PC-3 (cell line): ENCODE results near the gene UBE3D. TPM values are rescaled to one million over a fixed set of nuclear protein-coding genes. Genes with fewer than 3 reads are reported as not detected.

ENCODE experiments used
- ATAC-seq: fragments of 200-7000 bp; cut with Tn5 transposase; 2 replicates; pipeline ENCODE4 v1.9.1; 2020; ENCODE audit warnings: mild to moderate bottlenecking, moderate library complexity
- BruUV-seq: library from RNA; stranded (reverse); fragments of 400-500 nt; replicated peaks from 2 replicates; lab custom pipeline; 2021; lab: Mats Ljungman, UMichigan
- CTCF ChIA-PET: fragments of 300-600 bp; sonication (Branson Sonifier 250); formaldehyde crosslinking; loops from one replicate; lab custom pipeline; 2022; ENCODE audit warnings: antibody characterized with exemption; lab: Charles Lee
- POLR2A ChIA-PET: fragments of 300-600 bp; sonication (Branson Sonifier 250); formaldehyde crosslinking; loops from one replicate; lab custom pipeline; 2022; ENCODE audit warnings: antibody characterized with exemption; ENCODE audit not compliant: unreplicated experiment; lab: Charles Lee
- DNase-seq: peaks from one replicate; pipeline ENCODE4 v3.0.0-alpha.2; 2015
- H2AFZ ChIP-seq: fragments of 300-600 bp; sonication (generic); 2 replicates; pipeline ENCODE4 v1.6.0; 2016; ENCODE audit warnings: antibody characterized with exemption, low read length
- H3F3A ChIP-seq: fragments of 300-600 bp; sonication (generic); one replicate; pipeline ENCODE4 v1.6.0; 2017; ENCODE audit warnings: antibody characterized with exemption, low read length, control low read depth, mild to moderate bottlenecking; ENCODE audit not compliant: unreplicated experiment
- H3K27ac ChIP-seq: fragments of 300-600 bp; sonication (generic); 2 replicates; pipeline ENCODE4 v1.5.1; 2016; ENCODE audit warnings: mild to moderate bottlenecking, low read length
- H3K27me3 ChIP-seq: fragments of 300-600 bp; sonication (generic); 2 replicates; pipeline ENCODE4 v1.6.1; 2016; ENCODE audit warnings: low read length, mixed read lengths
- H3K36me3 ChIP-seq: fragments of 300-600 bp; sonication (generic); 2 replicates; pipeline ENCODE4 v1.6.1; 2016; ENCODE audit warnings: low read depth, mixed run types, low read length, mixed read lengths
- H3K4me1 ChIP-seq: fragments of 300-600 bp; sonication (generic); 2 replicates; pipeline ENCODE4 v1.5.1; 2016; ENCODE audit warnings: low read length; ENCODE audit not compliant: insufficient read depth
- H3K4me2 ChIP-seq: fragments of 300-600 bp; sonication (generic); 2 replicates; pipeline ENCODE4 v1.6.0; 2016; ENCODE audit warnings: low read length
- H3K4me3 ChIP-seq: fragments of 300-600 bp; sonication (generic); 2 replicates; pipeline ENCODE4 v1.5.1; 2016; ENCODE audit warnings: mild to moderate bottlenecking, low read length, mixed read lengths
- H3K79me2 ChIP-seq: fragments of 300-600 bp; sonication (generic); 2 replicates; pipeline ENCODE4 v1.6.1; 2017; ENCODE audit warnings: low read length, mixed read lengths
- H3K9ac ChIP-seq: fragments of 300-600 bp; sonication (generic); 2 replicates; pipeline ENCODE4 v1.6.0; 2016; ENCODE audit warnings: mild to moderate bottlenecking, low read length
- H3K9me2 ChIP-seq: fragments of 300-600 bp; sonication (generic); replicated peaks from 2 replicates; pipeline ENCODE4 v1.6.1; 2016; ENCODE audit warnings: mixed run types, low read length, mixed read lengths
- H3K9me3 ChIP-seq: fragments of 300-600 bp; sonication (generic); 2 replicates; pipeline ENCODE4 v1.6.1; 2016; ENCODE audit warnings: low read length, mixed read lengths
- H4K20me1 ChIP-seq: fragments of 300-600 bp; sonication (generic); 2 replicates; pipeline ENCODE4 v1.6.1; 2016; ENCODE audit warnings: low read length, mixed read lengths
- CTCF ChIP-seq: fragments of 300-600 bp; sonication (generic); conservative IDR thresholded peaks from 2 replicates; pipeline ENCODE4 v1.5.1; 2017; ENCODE audit warnings: antibody characterized with exemption, low read depth, mild to moderate bottlenecking, low read length
- EZH2 ChIP-seq: fragments of 300-600 bp; sonication (generic); IDR thresholded peaks from one replicate; pipeline ENCODE4 v1.6.1; 2017; ENCODE audit warnings: antibody characterized with exemption, mild to moderate bottlenecking, low read length; ENCODE audit not compliant: unreplicated experiment
- EZH2phosphoT487 ChIP-seq: fragments of 300-600 bp; sonication (generic); IDR thresholded peaks from 2 replicates; pipeline ENCODE4 v1.6.1; 2018; ENCODE audit warnings: mild to moderate bottlenecking, antibody characterized with exemption, low read length, borderline replicate concordance
- intact Hi-C: fragments of 100-400 bp; cut with micrococcal nuclease; formaldehyde crosslinking; loops from 2 replicates; pipeline ENCODE4 v1.9.0; 2023
- total RNA-seq: library from RNA; depleted of rRNA; stranded (reverse); fragments of >200 nt; gene quantifications from 2 replicates; pipeline ENCODE4 v1.2.3, GENCODE V29; 2014

Gene UBE3D
- total RNA-seq, 1 experiment from 2014 or later = 5.0 TPM

- Histone ChIP-seq H3K4me1 (peaks cover 34% of the 10 kb centered on the region), H3K4me3 (no peak overlapping the region), H3K9ac (no peak overlapping the region), H4K20me1 (no peaks in the 10 kb centered on the region), H3K9me2 (no peaks in the 10 kb centered on the region), H2AFZ (no peak overlapping the region), H3K36me3 (no peaks in the 10 kb centered on the region), H3K27ac (no peak overlapping the region), H3K79me2 (no peaks in the 10 kb centered on the region), H3F3A (no peaks in the 10 kb centered on the region), H3K4me2 (no peak overlapping the region), H3K27me3 (no peaks in the 10 kb centered on the region), H3K9me3 (no peaks in the 10 kb centered on the region)
- ATAC-seq (no peak), DNase-seq (no peak)
- BruUV-seq = no TSS peak
- ChIA-PET CTCF (no interaction called here), POLR2A (interaction anchor here (0.5 kb wide), 1 partner anchor 507 kb away, joined by 4 read pairs; no protein-coding TSS in a partner anchor)
- intact Hi-C loops = no loop called here
- TF ChIP-seq CTCF (no peak), EZH2phosphoT487 (no peak), EZH2 (no peak)
Measured at GRCh38 chr6:82904860-82905259, 160.8 kb downstream of the UBE3D start.

GRCh38 chr6:82904257-82904656 is 161.4 kb downstream of the UBE3D start:
- no peak overlapping the region for H3K27ac ChIP-seq
- TF ChIP-seq EZH2phosphoT487 (no peak), CTCF (no peak), EZH2 (no peak)
- CTCF ChIA-PET = no interaction called here

GRCh38 chr6:82902290-82902689 is 163.4 kb downstream of the UBE3D start:
- BruUV-seq = no TSS peak
- H3K4me3 ChIP-seq = no peak overlapping the region
- no peaks in the 10 kb centered on the region for H3K79me2 ChIP-seq
- no peak overlapping the region for H3K9ac ChIP-seq
- no peaks in the 10 kb centered on the region for H3F3A ChIP-seq
- DNase-seq (no peak), ATAC-seq (no peak)
- H3K9me2 ChIP-seq = no peaks in the 10 kb centered on the region
- CTCF ChIA-PET = no interaction called here
- TF ChIP-seq EZH2phosphoT487 (no peak), CTCF (no peak), EZH2 (no peak)
- no peaks in the 10 kb centered on the region for H3K9me3 ChIP-seq
- no peak overlapping the region for H2AFZ ChIP-seq
- no peaks in the 10 kb centered on the region for H3K27me3 ChIP-seq
- H3K27ac ChIP-seq = no peak overlapping the region
- intact Hi-C loops = no loop called here
- POLR2A ChIA-PET = no interaction called here
- no peaks in the 10 kb centered on the region for H4K20me1 ChIP-seq
- H3K36me3 ChIP-seq = no peaks in the 10 kb centered on the region
- no peak overlapping the region for H3K4me2 ChIP-seq
- H3K4me1 ChIP-seq = peaks cover 12% of the 10 kb centered on the region

More at GRCh38 chr6:82904257-82904656, 161.4 kb downstream of the UBE3D start:
- H3K9me3 ChIP-seq = no peaks in the 10 kb centered on the region
- no peak overlapping the region for H2AFZ ChIP-seq
- no peaks in the 10 kb centered on the region for H3K79me2 ChIP-seq
- H3K9ac ChIP-seq = no peak overlapping the region
- no TSS peak for BruUV-seq
- ATAC-seq (no peak), DNase-seq (no peak)
- intact Hi-C loops = no loop called here
- H4K20me1 ChIP-seq = no peaks in the 10 kb centered on the region
- H3K27me3 ChIP-seq = no peaks in the 10 kb centered on the region
- H3K4me2 ChIP-seq = no peak overlapping the region
- no peak overlapping the region for H3K4me3 ChIP-seq
- H3K9me2 ChIP-seq = no peaks in the 10 kb centered on the region
- peaks cover 32% of the 10 kb centered on the region for H3K4me1 ChIP-seq
- no peaks in the 10 kb centered on the region for H3F3A ChIP-seq
- H3K36me3 ChIP-seq = no peaks in the 10 kb centered on the region
- POLR2A ChIA-PET = no interaction called here
